K562 (cell line): ENCODE results near the gene CSAG1. TPM values are rescaled to one million over a fixed set of nuclear protein-coding genes. Genes with fewer than 3 reads are reported as not detected.
A peak's percentile ranks its signal among the peaks of the same experiment; 100 is the strongest.
"Not testable (repeated sequence)": the region's sequence is repeated elsewhere in the genome, so short reads cannot be mapped to it uniquely, and the experiment has no call there.

ENCODE experiments used
- ATAC-seq: fragments of 200-7000 bp; cut with Tn5 transposase; 3 replicates; pipeline ENCODE4 v1.9.1; 2020; ENCODE audit warnings: moderate library complexity
- BruUV-seq: library from RNA; stranded (reverse); fragments of 400-500 nt; replicated peaks from 2 replicates; lab custom pipeline; 2021; lab: Mats Ljungman, UMichigan
- CTCF ChIA-PET: fragments of 300-600 bp; formaldehyde crosslinking; extraction: SDS; loops from one replicate; lab custom pipeline; 2021; ENCODE audit warnings: low intra/inter-chr PET ratio; lab: Yijun Ruan, JAX
- POLR2A ChIA-PET: fragments of 300-600, 350-650 bp; sonication (Branson Sonifier 250); formaldehyde crosslinking; extraction: SDS; loops from one replicate; lab custom pipeline; 2021; ENCODE audit warnings: antibody characterized with exemption, inconsistent platforms; lab: Yijun Ruan, JAX
- DNase-seq, 4 experiments: peaks; one replicate each; pipeline versions ENCODE4 v3.0.0 to v3.0.0-alpha.2; 2011 to 2018; ENCODE audit warnings: low spot score in 3 of 4, mixed read lengths in 3 of 4; ENCODE audit errors: extremely low read depth in 1 of 4
- FAIRE-seq: peaks from 2 replicates; lab custom pipeline; 2011; peaks lifted over from hg19 to GRCh38; lab: Jason Lieb, UNC
- H2AFZ ChIP-seq: 2 replicates; pipeline ENCODE4 v1.6.0; 2011; ENCODE audit warnings: low read depth, low read length, control low read depth, inconsistent platforms
- H3K27ac ChIP-seq: fragments of 200-600 bp; 3 replicates; pipeline ENCODE4 v1.8.0; 2011; ENCODE audit warnings: low read depth, mild to moderate bottlenecking, control low read depth, inconsistent platforms, low read length, moderate library complexity, mixed read lengths; ENCODE audit errors: extremely low read depth
- H3K27me3 ChIP-seq, 2 experiments: fragments of 300-600 bp in 1 of 2; 2 replicates in 1 of 2; 3 replicates in 1 of 2; pipeline versions ENCODE4 v1.6.0 to v1.8.0; 2011; ENCODE audit warnings: inconsistent platforms in 2 of 2, low read length in 2 of 2, mild to moderate bottlenecking in 1 of 2, mixed read lengths in 1 of 2, moderate library complexity in 1 of 2; ENCODE audit not compliant: control insufficient read depth in 2 of 2, insufficient read depth in 2 of 2
- H3K36me3 ChIP-seq: fragments of 300-600 bp; 3 replicates; pipeline ENCODE4 v1.8.0; 2011; ENCODE audit warnings: mild to moderate bottlenecking, low read length, inconsistent platforms; ENCODE audit not compliant: control insufficient read depth, insufficient read depth
- H3K4me1 ChIP-seq, 2 experiments: fragments of 200-600 bp in 1 of 2; replicated peaks in 1 of 2; 2 replicates in 1 of 2; 3 replicates in 1 of 2; pipeline versions ENCODE4 v1.5.1 to v1.8.0; 2011; ENCODE audit warnings: inconsistent platforms in 2 of 2, low read length in 2 of 2, mild to moderate bottlenecking in 1 of 2, mixed read lengths in 1 of 2, moderate library complexity in 1 of 2; ENCODE audit not compliant: control insufficient read depth in 2 of 2, insufficient read depth in 2 of 2
- H3K4me2 ChIP-seq: 2 replicates; pipeline ENCODE4 v1.6.1; 2011; ENCODE audit warnings: low read length, control low read depth, inconsistent platforms, mixed read lengths; ENCODE audit not compliant: insufficient read depth
- H3K4me3 ChIP-seq: fragments of 200-600 bp; sonication (generic), shearing (Covaris generic); 2 replicates; pipeline ENCODE4 v1.5.1; 2016; ENCODE audit warnings: control low read depth, inconsistent platforms
- H3K79me2 ChIP-seq: fragments of 200-600 bp; 3 replicates; pipeline ENCODE4 v1.8.0; 2011; ENCODE audit warnings: low read length, inconsistent platforms; ENCODE audit not compliant: control insufficient read depth, insufficient read depth
- H3K9ac ChIP-seq, 2 experiments: 2 replicates each; pipeline versions ENCODE4 v1.6.0 to v1.6.1; 2011; ENCODE audit warnings: low read depth in 2 of 2, low read length in 2 of 2, control low read depth in 1 of 2, inconsistent platforms in 1 of 2, mild to moderate bottlenecking in 1 of 2, mixed read lengths in 1 of 2; ENCODE audit not compliant: insufficient read depth in 1 of 2
- H3K9me1 ChIP-seq: one replicate; pipeline ENCODE4 v1.6.0; 2011; ENCODE audit warnings: inconsistent platforms, mild to moderate bottlenecking, low read length, moderate library complexity; ENCODE audit not compliant: control insufficient read depth, insufficient read depth
- H3K9me3 ChIP-seq: replicated peaks from 2 replicates; pipeline ENCODE4 v1.5.1; 2011; ENCODE audit warnings: low read depth, low read length, inconsistent platforms; ENCODE audit not compliant: control insufficient read depth, insufficient read depth
- H4K20me1 ChIP-seq: replicated peaks from 2 replicates; pipeline ENCODE4 v1.6.1; 2011; ENCODE audit warnings: low read length, inconsistent platforms, mixed read lengths; ENCODE audit not compliant: control insufficient read depth, insufficient read depth
- POLR2G ChIP-seq: fragments of 200-400 bp; formaldehyde crosslinking; IDR thresholded peaks from 2 replicates; pipeline ENCODE4 v1.6.1; 2017; ENCODE audit warnings: low read depth, mild to moderate bottlenecking, antibody characterized with exemption, low read length, moderate library complexity
- RBFOX2 ChIP-seq: fragments of 200-400 bp; formaldehyde crosslinking; IDR thresholded peaks from 2 replicates; pipeline ENCODE4 v1.6.1; 2017; ENCODE audit warnings: low read depth, mild to moderate bottlenecking, low read length, moderate library complexity
- YY1 ChIP-seq, 3 experiments: IDR thresholded peaks; 2 replicates each; pipeline ENCODE4 v1.6.1; 2011; ENCODE audit warnings: low read length in 2 of 3, mild to moderate bottlenecking in 2 of 3, moderate library complexity in 2 of 3, borderline replicate concordance in 1 of 3, control low read depth in 1 of 3, low read depth in 1 of 3; ENCODE audit not compliant: insufficient read depth in 3 of 3, insufficient replicate concordance in 2 of 3, control insufficient read depth in 1 of 3, insufficient read length in 1 of 3; ENCODE audit errors: extremely low read depth in 1 of 3
- ZFX ChIP-seq: sonication (generic); formaldehyde crosslinking; IDR thresholded peaks from 2 replicates; pipeline ENCODE4 v1.8.0; 2022; ENCODE audit warnings: mild to moderate bottlenecking, missing genetic modification reagents, moderate library complexity
- WGBS: fragments of 100-300 bp; shearing (Covaris generic); methylation state at CpG from one replicate; pipeline ENCODE4 v1.1.6; 2016; ENCODE audit warnings: low coverage, mixed read lengths; ENCODE audit not compliant: insufficient coverage; ENCODE audit errors: missing lambda C conversion rate; 5-methylcytosine and 5-hydroxymethylcytosine counted together
- in situ Hi-C: fragments of 300-500 bp; cut with MboI; formaldehyde crosslinking; loops from 4 replicates; pipeline ENCODE4 v1.15.0; 2018; ENCODE audit warnings: inconsistent platforms, mixed read lengths
- intact Hi-C: fragments of 100-400 bp; cut with micrococcal nuclease; formaldehyde crosslinking; loops from 2 replicates; pipeline ENCODE4 v1.14.2; 2022
- polyA plus RNA-seq, 8 experiments: library from polyadenylated mRNA; depleted of rRNA in 4 of 8; stranded (reverse) in 5 of 8; unstranded in 3 of 8; fragments of >200 nt; fragmentation: Nextera tagmentation in 2 of 8; fragmentation: Illumina TruSeq in 1 of 8; extraction: Ambion mirVana in 2 of 8; extraction: Trizol in 1 of 8; gene quantifications; 2 replicates each; pipeline versions ENCODE4 v1.2.1 to v1.2.3, GENCODE V29; 2011 to 2014; ENCODE audit warnings: inconsistent platforms in 1 of 8, missing spikeins in 1 of 8
- total RNA-seq, 7 experiments: library from RNA; depleted of rRNA in 6 of 7; stranded (reverse); fragments of >200 nt in 6 of 7; fragmentation: Illumina TruSeq in 2 of 7; extraction: Trizol in 2 of 7; gene quantifications; 2 replicates each; pipeline versions ENCODE4 v1.2.1 to v1.2.3, GENCODE V29; 2011 to 2021; ENCODE audit warnings: low replicate concordance in 1 of 7

CSAG1 gene
- total and polyA plus RNA-seq, 9 of the 15 experiments (the other 6 are each of a cell fraction or from before 2014, with no cell fraction given) = 43.1 to 170 (median 62.1) TPM

- H3K36me3 ChIP-seq = peaks cover 30% of the 10 kb centered on the region
- H3K9me1 ChIP-seq, POLR2A ChIA-PET, H4K20me1 ChIP-seq, H3K4me1 ChIP-seq, H3K9me3 ChIP-seq, FAIRE-seq, H2AFZ ChIP-seq, in situ Hi-C loops, H3K27me3 ChIP-seq, intact Hi-C loops, CTCF ChIA-PET, ATAC-seq: not testable (repeated sequence)
- BruUV-seq = TSS peak; percentile 61
- H3K4me3 ChIP-seq = peak overlapping the region; percentile 77
- TF ChIP-seq ZFX (CRISPR knock-in tag) (peak; percentile 17; the same call in 1 of the 2 replicates), YY1 (IDR thresholded peaks at IDR 0.05; ENCODE audit: borderline replicate concordance in 1 of 3, control insufficient read depth in 1 of 3, extremely low read depth in 1 of 3, insufficient read depth in 3 of 3, insufficient read length in 1 of 3, insufficient replicate concordance in 2 of 3, low read depth in 1 of 3, low read length in 2 of 3) (peak in 1 of 3 experiments; percentile 21), RBFOX2 (peak; percentile 67), POLR2G (peak; percentile 50; the same call in 1 of the 2 replicates)
- peak overlapping the region; percentile 89 to 95 for H3K9ac ChIP-seq
- WGBS = 0% methylated on average over 8 of the region's 22 CpGs
- peak in 2 of 4 experiments; percentile 16 to 28 for DNase-seq
- H3K79me2 ChIP-seq = peaks cover 48% of the 10 kb centered on the region
- H3K27ac ChIP-seq = peak overlapping the region; percentile 79
- peak overlapping the region; percentile 80 for H3K4me2 ChIP-seq
Measured at GRCh38 chrX:152734143-152734858, 780 bp upstream of the CSAG1 start.
